HG02588 (cell line): Measurements from ENCODE around the gene NBEA.
"Not testable (repeated sequence)": the region's sequence is repeated elsewhere in the genome, so short reads cannot be mapped to it uniquely, and the experiment has no call there.

Source experiments
- ATAC-seq: cut with Tn5 transposase; IDR thresholded peaks from one replicate; pipeline ENCODE4 v1.9.1; 2021; ENCODE audit warnings: mild to moderate bottlenecking, moderate library complexity; ENCODE audit not compliant: unreplicated experiment

The NBEA gene

GRCh38 chr13:35621989-35622388, 679.9 kb downstream of the NBEA start:
- no peak for ATAC-seq

GRCh38 chr13:35629026-35629425, 687.0 kb downstream of the NBEA start:
- no peak for ATAC-seq

DNA sequence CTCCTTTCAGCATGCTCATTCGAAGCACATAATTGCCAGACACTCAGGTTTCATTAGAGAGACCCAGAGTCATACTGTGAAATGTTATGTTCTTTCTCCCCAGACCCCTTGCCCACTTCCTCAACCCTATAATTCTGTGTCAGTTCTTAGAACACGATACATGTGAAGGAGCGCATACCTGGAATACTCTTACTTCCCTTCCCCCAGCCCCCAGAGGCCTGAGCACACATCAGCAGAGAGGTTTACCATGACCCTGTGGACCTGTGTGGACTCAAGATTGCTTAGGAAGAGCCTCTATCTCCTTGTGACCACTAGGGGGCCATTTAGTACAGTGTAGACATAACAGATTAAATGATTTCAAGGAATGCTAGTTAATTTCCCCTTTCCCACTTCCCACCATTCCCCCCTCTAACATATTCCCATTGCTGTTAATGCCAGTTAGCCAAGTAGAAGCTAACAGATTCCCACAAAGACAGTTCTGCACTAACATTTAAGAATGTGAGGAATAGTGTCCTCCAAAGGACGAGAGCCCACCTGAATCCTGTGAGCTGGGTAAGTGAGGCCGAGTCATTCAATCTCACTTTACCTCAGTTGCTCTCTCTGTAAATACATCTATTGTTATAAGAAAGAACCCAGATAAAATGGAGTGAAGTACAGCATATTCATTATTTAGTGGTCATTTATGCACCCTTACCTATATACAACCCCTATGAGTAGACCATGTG, 688.6 kb downstream of the NBEA start:
- peak; percentile 76 for ATAC-seq

GRCh38 chr13:35631666-35632065, 689.6 kb downstream of the NBEA start:
- ATAC-seq: no peak

GRCh38 chr13:35643625-35644024, 701.6 kb downstream of the NBEA start:
- ATAC-seq: no peak

GRCh38 chr13:35646056-35646774, 704.1 kb downstream of the NBEA start:
- ATAC-seq: no peak

DNA sequence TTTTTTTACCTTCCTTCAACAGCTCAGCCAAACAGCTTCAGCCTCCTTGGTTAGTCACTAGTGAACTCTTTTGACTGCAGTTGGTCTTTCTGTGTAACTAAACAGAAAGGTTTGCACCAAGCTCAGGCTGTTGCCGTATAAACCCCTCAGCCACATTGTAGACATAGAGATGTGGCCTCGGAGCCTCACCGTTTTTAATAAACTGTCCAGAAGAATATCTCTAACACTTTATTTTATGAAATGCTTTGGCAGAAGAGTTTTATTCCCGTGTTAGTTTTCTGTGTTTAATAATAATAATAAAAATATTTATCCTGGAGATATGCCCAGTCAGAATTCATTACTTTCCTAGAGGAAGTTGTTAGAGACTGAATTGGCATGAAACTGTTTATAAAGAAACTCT, 706.1 kb downstream of the NBEA start:
- ATAC-seq: no peak

- no peak for ATAC-seq
Measured at GRCh38 chr13:35649162-35649561, 707.1 kb downstream of the NBEA start.

DNA sequence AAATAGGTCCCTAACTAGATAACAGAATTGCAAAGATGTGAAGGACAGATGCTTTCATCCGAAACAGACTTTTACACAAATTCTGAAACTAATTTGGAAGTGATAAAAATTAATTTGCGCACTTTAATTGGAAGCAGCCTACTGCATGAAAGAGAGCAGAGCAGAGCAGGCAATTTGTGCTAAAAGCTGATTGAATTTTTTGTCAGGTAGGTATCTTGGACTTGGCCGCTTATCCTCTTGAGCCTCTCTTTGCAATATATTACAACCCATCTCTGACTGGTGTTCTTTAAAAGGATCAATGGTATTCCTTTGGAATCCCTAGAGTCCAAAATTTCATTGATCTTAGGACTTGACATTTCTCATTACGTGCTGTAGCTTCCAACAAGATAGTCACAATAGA, 717.7 kb downstream of the NBEA start:
- no peak for ATAC-seq

DNA sequence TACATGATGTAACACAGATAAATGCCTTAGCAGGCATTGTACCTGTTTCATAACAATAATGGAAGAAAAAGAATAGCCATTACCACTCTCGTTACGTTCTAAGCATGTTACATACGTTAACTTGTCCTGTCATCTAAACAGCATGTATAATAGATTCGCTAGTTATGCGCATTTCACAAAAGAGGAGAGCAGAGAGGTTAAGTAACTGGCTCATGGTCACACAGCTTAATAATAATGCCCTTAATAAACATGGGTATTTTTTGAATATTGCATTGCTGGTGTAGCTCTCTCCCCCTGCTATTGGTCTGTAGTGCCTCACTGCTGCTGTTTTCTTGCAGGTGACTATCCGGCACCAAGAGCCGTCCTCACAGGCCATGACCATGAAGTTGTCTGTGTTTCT, 722.7 kb downstream of the NBEA start:
- ATAC-seq: no peak

- no peak for ATAC-seq
Measured at GRCh38 chr13:35669321-35669720, 727.3 kb downstream of the NBEA start.

DNA sequence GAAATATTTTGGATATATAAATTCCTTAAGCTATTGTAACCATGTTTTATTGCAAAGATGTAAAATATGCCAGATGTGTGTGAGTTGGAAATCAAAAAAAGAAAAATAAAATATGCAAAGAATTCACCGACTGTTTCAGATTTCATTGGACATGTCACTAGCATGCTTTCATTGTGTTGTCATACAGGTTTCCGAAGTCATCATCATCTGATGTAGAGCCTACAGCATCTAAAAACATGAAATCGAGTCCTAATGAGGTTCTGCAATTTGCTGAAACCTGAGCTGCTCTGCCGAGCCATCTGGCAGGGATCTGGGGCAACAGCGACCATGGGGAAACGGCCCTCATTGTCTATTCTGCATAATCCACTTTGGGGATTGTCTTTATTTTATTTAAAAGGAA, 730.5 kb downstream of the NBEA start:
- ATAC-seq: no peak

GRCh38 chr13:35675651-35676050, 733.6 kb downstream of the NBEA start:
- ATAC-seq: no peak

GRCh38 chr13:35677863-35678262, 735.8 kb downstream of the NBEA start:
- ATAC-seq: not testable (repeated sequence)

- no peak for ATAC-seq
Measured at GRCh38 chr13:35681685-35682084, 739.6 kb downstream of the NBEA start.

- ATAC-seq: no peak
Measured at GRCh38 chr13:35684432-35684831, 742.4 kb downstream of the NBEA start.

GRCh38 chr13:35687336-35687735, 745.3 kb downstream of the NBEA start:
- ATAC-seq: no peak

DNA sequence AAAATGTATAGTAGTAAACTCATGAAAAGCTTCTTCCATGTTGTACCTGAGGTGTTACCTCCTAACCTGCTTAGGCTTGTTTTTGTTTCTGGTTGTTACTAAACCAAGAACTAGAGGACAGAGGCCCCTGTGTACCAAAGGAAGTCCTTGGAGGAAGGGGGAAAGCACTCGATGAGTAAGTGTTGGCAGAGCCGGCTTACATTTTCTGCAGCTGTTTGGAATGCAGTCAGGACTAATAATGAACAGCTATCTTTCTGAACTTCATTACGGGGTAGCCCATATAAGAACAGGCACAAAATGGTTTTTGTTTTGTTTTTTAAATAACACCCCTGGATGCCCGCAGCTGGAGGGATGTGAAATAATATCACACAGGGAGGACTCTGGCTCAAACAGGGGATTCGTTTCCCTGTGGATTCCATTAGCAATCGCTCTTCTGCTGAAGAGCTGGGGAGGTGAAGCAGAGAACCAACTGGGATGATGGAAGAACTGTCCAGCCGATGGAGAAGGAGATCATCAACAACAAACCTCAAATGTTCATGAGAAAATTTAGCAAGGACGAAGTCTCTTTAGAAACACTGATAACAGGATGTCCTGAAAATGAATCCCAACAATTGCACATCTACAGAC, 748.6 kb downstream of the NBEA start:
- ATAC-seq: no peak

- no peak for ATAC-seq
Measured at GRCh38 chr13:35693134-35693784, 751.2 kb downstream of the NBEA start.

- ATAC-seq: no peak
Measured at GRCh38 chr13:35694031-35694430, 752.0 kb downstream of the NBEA start.
